ENCODE measurements around the gene MITF.

The MITF gene

GRCh38 chr3:69842351-69842750, 103.1 kb downstream of the MITF start:
- no peak for DNase-seq

- DNase-seq, result no peak
Observed at GRCh38 chr3:69842789-69843188, 103.5 kb downstream of the MITF start.

GRCh38 chr3:69844706-69845105, 105.4 kb downstream of the MITF start:
- no peak for DNase-seq

GRCh38 chr3:69847303-69847702, 108.0 kb downstream of the MITF start:
- no peak for DNase-seq

GRCh38 chr3:69848113-69848512, 108.8 kb downstream of the MITF start:
- DNase-seq, result no peak

GRCh38 chr3:69850849-69851248, 111.6 kb downstream of the MITF start:
- no peak for DNase-seq

GRCh38 chr3:69853027-69853426, 113.8 kb downstream of the MITF start:
- DNase-seq, result no peak

- DNase-seq, result no peak
Observed at GRCh38 chr3:69855436-69856162, 116.3 kb downstream of the MITF start.

GRCh38 chr3:69856965-69857705, 117.9 kb downstream of the MITF start:
- no peak for DNase-seq

- no peak for DNase-seq
Observed at GRCh38 chr3:69861556-69861955, 122.3 kb downstream of the MITF start.

- DNase-seq, result no peak
Observed at GRCh38 chr3:69864141-69864540, 124.9 kb downstream of the MITF start.

- no peak for DNase-seq
Observed at GRCh38 chr3:69864766-69865165, 125.5 kb downstream of the MITF start.

- DNase-seq, result no peak
Observed at GRCh38 chr3:69865925-69866679, 126.8 kb downstream of the MITF start.

- DNase-seq, result no peak
Observed at GRCh38 chr3:69866988-69867720, 127.9 kb downstream of the MITF start.

GRCh38 chr3:69867941-69868505, 128.8 kb downstream of the MITF start:
- no peak for DNase-seq

GRCh38 chr3:69868841-69869420, 129.7 kb downstream of the MITF start:
- DNase-seq, result no peak

GRCh38 chr3:69869643-69870042, 130.4 kb downstream of the MITF start:
- DNase-seq, result no peak

GRCh38 chr3:69871251-69871650, 132.0 kb downstream of the MITF start:
- no peak for DNase-seq

- no peak for DNase-seq
Observed at GRCh38 chr3:69871868-69872267, 132.6 kb downstream of the MITF start.

- no peak for DNase-seq
Observed at GRCh38 chr3:69872783-69873378, 133.6 kb downstream of the MITF start.

- no peak for DNase-seq
Observed at GRCh38 chr3:69876073-69876472, 136.8 kb downstream of the MITF start.

GRCh38 chr3:69878254-69878653, 139.0 kb downstream of the MITF start:
- DNase-seq, result no peak
